ENCODE data around the gene ZNF597.

Gene ZNF597

GRCh38 chr16:3454093-3454492 is 10.8 kb upstream of the ZNF597 start:
- DNase-seq: no peak

DNA sequence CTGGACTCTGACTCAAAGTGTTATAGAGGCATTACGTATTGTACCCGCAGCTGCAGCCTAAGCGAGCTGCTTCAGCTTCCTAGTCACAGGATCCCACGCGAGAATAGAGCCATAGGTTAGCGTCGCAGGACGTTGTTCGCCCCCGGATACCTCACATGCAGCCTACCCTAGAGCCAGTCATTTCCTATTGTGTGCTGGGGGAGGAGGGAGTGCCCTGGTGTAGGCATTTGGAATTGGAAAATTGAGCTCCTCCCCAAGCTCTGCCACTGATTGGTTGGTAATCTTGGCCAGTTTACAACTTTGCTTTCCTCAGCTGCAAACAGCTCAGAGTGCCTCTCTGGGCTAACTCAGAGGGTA is 706 bp upstream of the ZNF597 start:
- peak; percentile 31 for DNase-seq

- no peak for DNase-seq
These were observed 3.7 kb downstream of the ZNF597 start for GRCh38 chr16:3439637-3440036.

- no peak for DNase-seq
These were observed 8.9 kb downstream of the ZNF597 start for GRCh38 chr16:3434373-3434772.

GRCh38 chr16:3431779-3432219 is 11.5 kb downstream of the ZNF597 start:
- DNase-seq: peak; percentile 55

DNA sequence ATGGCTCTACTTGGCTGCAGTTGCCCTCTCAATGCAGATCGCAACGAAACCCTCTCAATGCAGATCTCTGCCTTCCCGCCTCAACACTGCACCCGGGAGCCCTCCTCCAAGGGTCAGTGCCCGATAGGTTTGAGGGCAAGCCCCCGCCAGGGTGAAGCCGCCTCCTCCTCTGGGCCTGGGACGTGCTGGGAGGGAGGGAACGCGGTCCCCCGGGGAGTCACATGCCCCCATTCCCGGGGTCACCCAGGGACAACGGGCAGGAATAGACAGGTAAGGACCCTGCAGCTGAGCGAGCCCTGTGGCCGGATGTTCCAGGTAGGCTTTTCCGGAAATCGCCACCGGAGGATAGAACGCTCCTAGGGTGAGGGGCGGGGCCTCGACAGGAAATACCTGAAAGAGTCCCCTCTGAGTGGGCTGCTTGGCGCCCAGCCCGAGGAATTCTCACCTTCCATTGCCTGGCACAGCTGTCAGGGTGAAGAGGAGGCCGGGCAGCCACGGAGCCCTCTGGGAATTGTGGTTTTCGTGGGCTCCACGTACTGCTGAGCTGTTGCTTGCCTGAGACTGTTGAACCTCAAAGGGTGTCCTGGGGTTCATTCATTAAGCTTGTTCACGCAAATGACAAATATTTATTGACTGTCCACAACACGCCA is 29.4 kb downstream of the ZNF597 start:
- DNase-seq: no peak

DNA sequence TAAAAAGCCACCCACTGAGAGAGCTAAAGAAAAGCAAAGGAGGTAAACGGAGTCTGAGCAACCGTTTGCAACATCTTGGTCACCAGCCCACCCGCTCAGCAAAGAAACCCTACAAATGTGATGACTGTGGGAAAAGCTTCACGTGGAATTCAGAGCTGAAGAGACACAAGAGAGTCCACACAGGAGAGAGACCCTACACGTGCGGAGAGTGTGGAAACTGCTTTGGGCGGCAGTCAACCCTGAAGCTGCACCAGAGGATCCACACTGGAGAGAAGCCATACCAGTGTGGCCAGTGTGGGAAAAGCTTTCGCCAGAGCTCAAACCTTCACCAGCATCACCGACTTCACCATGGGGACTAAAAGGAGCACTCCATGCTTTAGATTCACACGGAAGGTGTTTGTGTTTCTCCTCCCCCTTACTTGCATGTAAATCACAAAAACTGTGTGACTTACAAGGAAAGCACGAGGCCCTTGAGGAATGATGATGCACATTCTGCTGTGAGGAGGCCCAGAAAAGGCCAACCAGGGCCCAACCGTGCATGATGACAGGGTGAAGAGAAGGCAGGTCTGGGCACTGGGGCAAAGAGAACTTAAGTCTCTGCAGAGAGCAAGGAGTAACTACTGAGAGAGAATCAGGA is 34.6 kb downstream of the ZNF597 start:
- DNase-seq: no peak

DNA sequence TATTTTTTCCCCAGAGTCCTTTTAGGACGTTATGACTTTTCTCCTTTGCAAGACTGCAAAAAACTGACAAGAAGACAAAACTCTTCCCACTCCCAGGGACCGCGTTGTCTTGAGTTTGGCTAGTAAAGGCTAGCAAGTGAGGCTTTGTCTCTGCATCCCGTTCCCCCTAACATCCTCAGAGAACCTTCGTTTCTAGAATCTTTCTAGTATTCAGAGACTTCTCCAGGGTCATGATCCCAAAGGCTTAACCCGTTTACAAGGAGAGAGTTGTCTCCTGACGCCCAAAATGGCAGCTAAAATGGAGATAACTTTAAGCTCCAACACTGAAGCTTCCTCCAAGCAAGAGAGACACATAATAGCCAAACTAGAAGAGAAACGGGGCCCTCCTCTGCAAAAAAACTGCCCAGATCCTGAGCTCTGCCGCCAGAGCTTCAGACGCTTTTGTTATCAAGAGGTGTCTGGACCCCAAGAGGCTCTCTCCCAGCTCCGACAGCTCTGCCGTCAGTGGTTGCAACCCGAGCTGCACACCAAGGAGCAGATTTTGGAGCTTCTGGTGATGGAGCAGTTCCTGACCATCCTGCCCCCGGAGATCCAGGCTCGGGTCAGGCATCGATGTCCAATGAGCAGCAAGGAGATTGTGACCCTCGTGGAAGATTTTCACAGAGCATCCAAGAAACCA is 41.4 kb downstream of the ZNF597 start:
- DNase-seq: no peak

- DNase-seq: peak; percentile 99
These were observed 42.3 kb downstream of the ZNF597 start, which contains the start of the genes ZNF174 and ZSCAN32 for GRCh38 chr16:3400779-3401688. ZNF174 (plus strand) TSS chr16:3401215; CDS start chr16:3402005, 790 bp downstream. ZSCAN32 (minus strand) TSS chr16:3401004; CDS start chr16:3397557, 3,447 bp downstream.

DNA sequence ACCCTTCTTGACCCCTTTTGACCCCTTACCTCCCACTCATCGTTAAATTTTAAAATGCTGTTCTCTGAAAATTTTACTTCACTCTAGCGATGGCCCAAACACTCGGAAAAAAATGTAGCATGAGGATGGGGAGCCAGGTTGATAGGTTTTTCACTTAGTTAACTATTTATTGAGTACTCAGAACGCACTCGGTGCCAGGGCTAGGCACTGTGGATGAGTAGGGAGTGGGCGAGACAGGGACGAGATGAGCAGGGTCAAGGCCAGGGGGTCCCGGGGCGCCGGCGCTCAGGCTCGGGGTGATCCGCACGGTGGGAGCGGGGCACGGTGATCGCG is 42.9 kb downstream of the ZNF597 start:
- no peak for DNase-seq

GRCh38 chr16:3389663-3390338 is 53.5 kb downstream of the ZNF597 start:
- no peak for DNase-seq

- no peak for DNase-seq
These were observed 55.0 kb downstream of the ZNF597 start for GRCh38 chr16:3388325-3388724.

DNA sequence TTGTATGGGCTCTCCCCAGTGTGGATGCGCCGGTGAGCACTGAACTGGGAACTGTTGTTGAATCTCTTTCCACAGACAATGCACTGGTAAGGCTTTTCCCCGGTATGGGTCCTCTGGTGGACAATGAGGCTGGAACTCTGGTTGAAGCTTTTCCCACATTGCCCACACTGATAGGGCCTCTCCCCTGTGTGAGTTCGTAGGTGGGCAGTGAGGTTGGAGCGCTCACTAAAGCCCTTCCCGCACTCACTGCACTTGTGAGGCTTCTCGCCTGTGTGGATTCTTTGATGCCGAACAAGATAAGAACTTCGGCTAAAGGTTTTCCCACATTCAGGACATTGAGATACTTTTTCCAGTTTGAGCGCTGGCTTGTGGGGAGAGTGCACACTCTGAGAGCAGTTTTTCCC is 60.3 kb downstream of the ZNF597 start:
- peak; percentile 1 for DNase-seq
